Renal cortex interstitium (tissue), 15 donors: ENCODE data around the gene EEPD1. TPM values are rescaled to one million over a fixed set of nuclear protein-coding genes. Genes with fewer than 3 reads are reported as not detected.
"Not testable (repeated sequence)": the region's sequence is repeated elsewhere in the genome, so short reads cannot be mapped to it uniquely, and the experiment has no call there.

Experiments used
- DNase-seq, 11 donors: peaks; one replicate each; pipeline ENCODE4 v3.0.0-alpha.2; 2013; ENCODE audit warnings: low read depth in 9 of 11, low spot score in 4 of 11; ENCODE audit errors: extremely low read depth in 1 of 11
- long read RNA-seq, 16 experiments: transcript quantifications; one replicate each; lab custom pipeline, GENCODE V29; 2026
- polyA plus RNA-seq, 3 donors: library from polyadenylated mRNA; unstranded; fragments of 120-200 nt; gene quantifications; one replicate each; pipeline ENCODE4 v1.2.1, GENCODE V29; 2013; ENCODE audit not compliant: insufficient read length in 3 of 3

Gene EEPD1
- 1 to 10 TPM; 6.5 to 7.9 (median 6.6) TPM for polyA plus RNA-seq
- long read RNA-seq, donor 1 = 0 reads
- long read RNA-seq, donor 2 = 0 reads
- long read RNA-seq, donor 3 = 0 reads
- long read RNA-seq, donor 4 = 0 reads
- long read RNA-seq, donor 5 = 0 reads
- long read RNA-seq, donor 6, full-length matches to known transcripts = 2 of 2 reads
- long read RNA-seq, donor 6, partial matches to known transcripts = 0 of 2 reads
- long read RNA-seq, donor 6, other reads (novel, unspliced or antisense) = 0 of 2 reads
- long read RNA-seq, donor 7, full-length matches to known transcripts = 2 of 2 reads
- long read RNA-seq, donor 7, partial matches to known transcripts = 0 of 2 reads
- long read RNA-seq, donor 7, other reads (novel, unspliced or antisense) = 0 of 2 reads
- long read RNA-seq, donor 8 = 0 reads
- long read RNA-seq, donor 9, full-length matches to known transcripts = 4 of 4 reads
- long read RNA-seq, donor 9, partial matches to known transcripts = 0 of 4 reads
- long read RNA-seq, donor 9, other reads (novel, unspliced or antisense) = 0 of 4 reads
- long read RNA-seq, donor 10, full-length matches to known transcripts = 2 of 2 reads
- long read RNA-seq, donor 10, partial matches to known transcripts = 0 of 2 reads
- long read RNA-seq, donor 10, other reads (novel, unspliced or antisense) = 0 of 2 reads
- long read RNA-seq, donor 11, full-length matches to known transcripts = 2 of 2 reads
- long read RNA-seq, donor 11, partial matches to known transcripts = 0 of 2 reads
- long read RNA-seq, donor 11, other reads (novel, unspliced or antisense) = 0 of 2 reads
- long read RNA-seq, donor 12 = 0 reads
- long read RNA-seq, donor 13 = 0 reads
- long read RNA-seq, donor 14 = 0 reads
- long read RNA-seq, donor 15 = 0 reads
- long read RNA-seq, donor 16, full-length matches to known transcripts = 1 of 1 reads
- long read RNA-seq, donor 16, partial matches to known transcripts = 0 of 1 reads
- long read RNA-seq, donor 16, other reads (novel, unspliced or antisense) = 0 of 1 reads

GRCh38 chr7:36152756-36153570 lies at the start of gene EEPD1:
TSS of gene EEPD1 (plus strand) at chr7:36153254. CDS start at chr7:36154325, 1,071 bp downstream.
- DNase-seq = peak; percentile 95 to 99 (median 98)

DNA sequence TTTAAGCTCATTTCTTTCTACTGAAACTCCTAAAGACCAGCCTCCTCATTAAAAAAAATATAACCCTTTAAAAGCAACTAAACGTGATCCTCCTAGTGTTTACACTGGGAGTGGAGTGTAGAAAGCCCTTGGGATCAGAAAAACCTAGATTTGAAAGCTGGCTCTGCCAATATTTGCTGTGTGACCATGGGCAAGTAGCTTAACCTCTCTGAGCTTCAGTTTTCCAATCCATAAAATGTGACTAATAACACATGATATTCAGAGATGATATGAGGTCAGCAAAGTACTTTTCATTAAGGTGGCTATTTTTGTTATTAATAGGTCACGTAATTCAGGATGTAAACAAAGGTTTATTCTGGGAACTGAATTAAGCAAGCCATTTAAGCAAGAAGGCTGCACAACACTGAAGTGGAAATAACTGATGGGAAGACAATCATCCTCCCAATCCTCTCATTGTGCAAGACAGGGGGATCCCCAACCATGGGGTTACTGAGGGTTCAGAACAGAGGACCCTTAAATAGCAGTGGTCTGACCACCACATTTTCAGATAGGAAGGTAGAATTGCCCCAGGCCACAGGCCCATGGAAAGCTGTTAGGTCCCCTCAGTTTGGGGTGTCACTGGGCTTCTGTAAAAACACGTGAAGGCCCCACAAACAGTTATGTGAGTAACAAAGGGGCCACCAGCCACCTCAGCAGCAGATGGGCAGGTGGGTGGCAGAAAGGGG lies 49.1 kb upstream of the EEPD1 start:
- no peak for DNase-seq

GRCh38 chr7:36106972-36107908 lies 45.8 kb upstream of the EEPD1 start:
- DNase-seq = not testable (repeated sequence)

DNA sequence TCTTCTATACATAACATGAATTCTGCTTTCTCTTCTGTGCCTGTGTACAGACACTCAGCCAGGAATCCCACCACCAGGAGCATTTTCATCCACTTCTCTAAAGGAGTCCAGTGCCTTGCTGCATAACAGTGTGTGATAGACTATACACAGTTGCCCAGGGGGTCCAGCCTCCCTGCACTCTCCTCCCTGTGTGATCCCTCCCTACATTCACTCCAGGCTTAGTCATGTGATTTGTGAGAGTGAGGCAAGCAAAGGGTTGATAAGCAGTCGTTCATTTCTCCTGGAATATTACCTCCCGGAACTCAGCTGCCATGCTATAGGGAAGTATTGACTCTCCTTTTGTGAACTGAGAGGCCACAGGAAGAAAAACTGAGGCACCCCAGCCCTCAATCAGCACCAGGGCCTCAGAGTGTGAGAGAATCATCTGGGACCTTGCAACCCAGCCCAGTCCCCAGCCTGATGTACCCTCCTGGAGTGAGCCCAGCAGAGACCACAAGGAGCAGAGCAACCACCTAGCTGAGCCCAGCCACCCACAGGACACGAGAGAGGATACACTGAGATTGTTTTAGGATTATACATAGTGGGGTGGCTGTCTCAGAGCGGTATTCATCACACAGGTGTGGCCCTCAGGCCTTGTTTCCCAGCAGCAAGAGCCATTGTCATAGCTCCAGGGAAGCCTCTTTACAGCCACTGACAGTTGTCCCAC lies 45.0 kb upstream of the EEPD1 start:
- DNase-seq = no peak

DNA sequence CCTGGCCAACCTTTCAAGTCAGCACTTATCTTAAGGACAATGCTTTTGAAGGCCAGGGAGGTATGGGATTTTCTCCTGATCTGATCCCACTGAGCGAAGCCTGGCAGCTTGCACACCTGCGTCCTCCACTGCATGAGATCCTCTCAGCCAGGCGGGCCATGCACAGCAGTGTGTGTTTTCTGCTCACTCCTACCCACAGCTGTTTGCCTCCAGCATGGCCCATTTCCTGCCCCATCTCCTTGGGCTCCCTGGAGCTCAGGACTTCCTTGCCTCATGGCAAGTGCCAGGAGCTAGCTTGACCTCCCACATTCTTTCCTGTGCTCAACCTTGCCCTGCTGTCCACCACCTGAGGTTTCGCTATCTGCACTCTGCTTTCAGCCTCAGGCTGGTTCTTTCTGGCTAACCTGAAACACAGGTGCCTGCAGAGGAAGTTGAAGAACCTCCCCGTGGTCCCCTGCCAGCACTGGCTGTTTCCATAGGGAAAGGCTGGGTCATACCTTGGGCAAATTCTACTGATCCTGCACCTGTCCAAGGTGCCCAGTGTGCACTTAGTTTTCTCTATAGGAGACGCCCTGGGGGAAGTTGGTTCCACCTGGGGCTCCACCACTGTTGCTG lies 43.9 kb upstream of the EEPD1 start:
- no peak for DNase-seq

DNA sequence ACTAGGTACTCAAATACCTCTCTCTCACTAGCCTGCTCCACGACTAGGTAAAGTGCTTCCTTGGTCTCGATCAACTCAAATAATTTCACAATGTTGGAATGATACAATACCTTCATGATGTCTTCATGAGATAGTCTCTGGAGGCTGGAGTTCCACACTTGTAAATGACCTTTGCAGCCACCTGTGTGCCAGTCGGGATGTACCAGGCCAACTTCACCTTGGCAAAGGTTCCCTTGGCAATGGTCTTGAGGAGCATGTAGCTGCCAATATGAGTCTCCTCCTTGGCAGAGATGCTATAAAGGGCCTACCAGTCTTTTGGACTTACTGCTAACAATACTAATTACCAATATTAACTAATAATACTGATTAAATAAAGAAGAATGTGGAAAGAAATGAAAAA lies 42.5 kb upstream of the EEPD1 start:
- DNase-seq = no peak

GRCh38 chr7:36112969-36113368 lies 40.1 kb upstream of the EEPD1 start:
- no peak for DNase-seq

DNA sequence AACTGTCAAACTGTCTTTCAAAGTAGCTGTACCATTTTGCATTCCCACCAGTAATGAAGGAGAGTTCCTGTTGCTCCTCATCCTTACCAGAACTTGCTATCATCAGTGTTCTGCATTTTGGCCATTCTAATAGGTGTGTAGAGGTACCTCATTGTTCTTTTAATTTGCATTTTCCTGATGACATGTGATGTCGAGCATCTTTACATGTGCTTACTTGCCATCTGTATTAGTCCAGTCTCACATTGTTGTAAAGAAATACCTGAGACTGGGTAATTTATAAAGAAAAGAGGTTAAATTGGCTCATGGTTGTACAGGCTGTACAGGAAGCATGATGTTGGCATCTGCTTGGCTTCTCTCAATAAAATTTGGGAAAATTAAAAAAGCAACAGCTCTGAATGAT lies 38.7 kb upstream of the EEPD1 start:
- no peak for DNase-seq

DNA sequence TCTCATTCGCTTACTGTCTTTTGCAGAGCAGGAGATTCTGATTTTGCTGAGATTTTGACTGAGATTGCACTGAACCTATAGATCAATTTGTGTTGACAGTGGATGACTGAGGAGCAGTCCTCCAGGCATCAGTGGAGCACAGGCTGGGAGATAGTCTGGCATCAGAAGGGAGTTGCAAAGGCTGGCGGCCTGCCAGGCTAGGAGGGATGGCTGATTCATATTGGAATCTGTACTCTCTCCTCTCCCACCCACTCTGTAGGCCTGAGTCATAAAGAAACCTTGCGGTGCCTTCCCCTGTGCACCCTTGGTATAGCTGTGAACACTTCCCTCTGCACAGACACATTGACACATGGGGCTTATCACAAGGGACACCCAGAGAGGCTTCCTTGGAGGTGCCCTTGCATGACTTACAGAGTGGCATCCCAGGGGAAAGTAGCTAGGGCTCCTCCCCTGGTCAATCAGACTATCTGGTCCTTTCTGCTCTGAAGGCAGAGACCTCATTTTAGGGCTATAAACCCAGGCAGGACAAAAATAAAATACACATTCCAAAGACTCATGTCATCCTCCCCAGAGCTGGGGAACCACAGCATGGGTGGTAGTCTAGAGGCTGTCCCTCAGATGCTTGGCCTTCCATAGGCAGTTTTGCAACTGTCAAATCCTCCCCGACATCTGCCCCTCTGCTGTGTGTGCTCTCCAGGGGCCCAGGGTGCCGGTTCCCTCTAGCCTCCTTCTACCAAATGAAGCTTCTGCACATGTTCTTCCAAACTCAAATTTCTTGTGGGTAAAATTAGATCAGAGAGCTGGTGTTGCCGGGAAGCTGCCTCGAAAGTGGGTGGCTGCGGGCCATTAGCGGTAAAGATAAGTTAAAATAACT lies 37.4 kb upstream of the EEPD1 start:
- DNase-seq = no peak

DNA sequence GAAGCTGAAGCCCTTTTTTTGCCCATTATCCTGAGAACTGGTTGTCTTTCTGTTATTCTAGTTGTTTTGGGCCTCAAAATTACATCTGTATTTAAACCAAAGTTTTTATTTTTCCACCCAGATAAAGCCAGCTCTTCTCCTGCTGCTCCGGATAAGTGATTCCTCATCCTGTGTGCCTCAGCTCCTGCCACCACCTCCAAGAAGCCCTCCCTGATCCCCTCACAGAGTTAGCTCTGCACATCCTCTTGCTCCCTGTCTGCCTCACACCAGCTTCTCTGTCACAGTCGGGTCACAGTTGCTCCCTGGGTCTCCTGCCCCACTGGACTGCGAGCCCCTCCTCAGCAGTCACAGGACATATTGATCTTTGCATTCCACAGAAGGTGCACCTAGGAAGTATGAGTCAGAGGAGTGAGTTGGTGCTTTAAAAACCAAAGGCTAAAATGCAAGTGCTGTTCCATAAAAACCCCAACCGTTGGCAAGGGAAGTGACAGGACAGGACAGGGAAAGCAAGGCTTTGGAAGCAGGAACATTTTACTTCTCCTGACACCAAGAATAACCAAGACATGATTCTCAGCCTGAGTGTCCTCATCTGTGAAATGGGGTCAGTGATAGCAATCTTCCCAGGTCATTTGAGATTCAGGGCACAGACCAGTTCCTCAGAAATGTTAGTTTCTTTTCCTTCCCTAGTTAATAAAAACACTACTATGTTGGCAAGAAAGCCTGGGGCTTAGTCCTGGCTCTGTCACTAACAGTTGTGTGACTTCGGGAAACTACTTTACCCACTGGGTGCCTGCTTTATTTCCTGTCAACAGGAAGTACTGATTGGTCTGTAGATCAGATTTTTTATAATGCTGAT lies 36.5 kb upstream of the EEPD1 start:
- DNase-seq = no peak

- DNase-seq = no peak
Observed at GRCh38 chr7:36117203-36117840, 35.7 kb upstream of the EEPD1 start.

DNA sequence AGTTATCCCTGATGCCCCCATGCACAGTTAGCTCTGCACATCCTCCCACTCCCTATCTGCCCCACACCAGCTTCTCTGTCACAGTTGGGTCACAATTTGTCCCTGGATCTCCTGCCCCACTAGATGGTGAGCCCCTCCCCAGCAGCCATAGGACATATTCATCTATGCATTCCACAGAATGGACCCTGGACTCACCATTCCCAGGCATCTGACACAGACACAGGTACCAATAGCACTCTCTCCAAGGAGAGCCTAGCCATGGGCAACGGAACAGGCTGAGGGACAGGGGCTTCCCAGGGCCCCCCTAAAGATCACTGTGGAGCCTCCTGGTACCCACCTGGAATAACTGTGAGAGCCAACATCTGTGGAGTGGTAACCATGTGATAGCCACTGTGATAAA lies 34.7 kb upstream of the EEPD1 start:
- DNase-seq = no peak

DNA sequence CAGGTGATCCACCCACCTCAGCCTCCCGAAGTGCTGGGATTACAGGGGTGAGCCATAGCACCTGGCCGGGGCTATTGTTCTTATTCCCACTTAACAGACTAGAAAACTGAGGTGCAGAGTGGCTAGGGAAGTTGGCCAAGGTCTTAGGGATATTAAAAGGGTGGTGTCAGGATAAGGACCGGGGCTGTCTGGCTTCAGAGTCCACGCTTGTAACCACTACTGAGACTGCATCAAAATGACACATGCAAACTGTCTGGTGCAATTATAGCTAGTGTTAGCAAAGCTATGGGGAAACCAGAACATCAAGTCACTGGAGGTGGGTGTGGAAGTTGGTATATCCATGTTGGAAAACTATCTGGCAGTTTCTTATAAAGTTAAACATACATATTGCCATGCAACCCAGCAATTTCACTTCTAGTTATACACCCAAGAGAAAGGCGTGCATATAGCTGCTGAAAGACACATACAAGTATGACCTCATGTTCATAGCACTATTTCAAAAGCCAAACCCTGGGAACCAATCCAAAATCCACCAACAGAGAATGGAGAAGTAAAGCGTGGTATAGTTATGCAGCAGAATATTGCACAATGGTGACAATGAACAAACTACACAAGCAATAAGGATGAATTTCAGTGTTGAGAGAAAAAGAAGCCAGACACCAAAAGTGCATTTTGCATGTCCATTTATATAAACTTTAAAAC lies 33.9 kb upstream of the EEPD1 start:
- DNase-seq = no peak
